Kidney (tissue), 14 donors: ENCODE measurements around the gene NRF1. TPM values are rescaled to one million over a fixed set of nuclear protein-coding genes. Genes with fewer than 3 reads are reported as not detected.

Experiments
- DNase-seq, 5 donors: peaks; one replicate each; pipeline ENCODE4 v3.0.0-alpha.2; 2013 to 2020
- FAIRE-seq: peaks from 2 replicates; lab custom pipeline; 2012; peaks lifted over from hg19 to GRCh38; lab: Jason Lieb, UNC
- H3K27ac ChIP-seq, 2 donors: one replicate each; pipeline ENCODE4 v1.7.0; 2013; ENCODE audit warnings: low read depth in 2 of 2, low read length in 2 of 2, inconsistent platforms in 1 of 2
- H3K27me3 ChIP-seq: one replicate; pipeline ENCODE4 v1.7.1; 2013; ENCODE audit warnings: low read length, inconsistent platforms; ENCODE audit not compliant: control insufficient read depth, insufficient read depth
- H3K36me3 ChIP-seq, 3 donors: one replicate each; pipeline versions ENCODE4 v1.7.0 to v1.7.1; 2013; ENCODE audit warnings: low read length in 3 of 3, control low read depth in 1 of 3, inconsistent platforms in 1 of 3; ENCODE audit not compliant: insufficient read depth in 3 of 3, control insufficient read depth in 2 of 3
- H3K4me1 ChIP-seq, 3 donors: one replicate each; pipeline versions ENCODE4 v1.7.0 to v1.7.1; 2013; ENCODE audit warnings: low read length in 3 of 3, inconsistent platforms in 1 of 3, low read depth in 1 of 3; ENCODE audit not compliant: control insufficient read depth in 2 of 3, insufficient read depth in 2 of 3
- H3K4me3 ChIP-seq, 3 donors: one replicate each; pipeline versions ENCODE4 v1.7.0 to v1.8.1; 2013; ENCODE audit warnings: low read length in 3 of 3, control low read depth in 1 of 3, inconsistent platforms in 1 of 3
- H3K9ac ChIP-seq, 3 donors: one replicate each; pipeline versions ENCODE4 v1.7.0 to v1.7.1; 2013; ENCODE audit warnings: low read length in 3 of 3, control low read depth in 1 of 3, inconsistent platforms in 1 of 3
- H3K9me3 ChIP-seq, 3 donors: one replicate each; pipeline versions ENCODE4 v1.7.0 to v1.7.1; 2013; ENCODE audit warnings: low read length in 3 of 3, control low read depth in 1 of 3, inconsistent platforms in 1 of 3; ENCODE audit not compliant: control insufficient read depth in 2 of 3, insufficient read depth in 1 of 3
- intact Hi-C: fragments of 100-400 bp; cut with DNase I; formaldehyde crosslinking; loops from one replicate; pipeline ENCODE4 v1.11.1; 2022
- polyA plus RNA-seq: library from polyadenylated mRNA; stranded (reverse); fragments of 350-450 nt; fragmentation: Illumina TruSeq; extraction: RNeasy Lipid Tissue Mini Kit (QIAGEN cat#74804); gene quantifications from one replicate; pipeline ENCODE4 v1.2.3, GENCODE V29; 2014; ENCODE audit warnings: low read depth, low replicate concordance; ENCODE audit not compliant: insufficient read depth
- total RNA-seq: library from RNA; stranded (reverse); fragmentation: NEBNext Ultra II Directional; extraction: Animal tissue kit (Norgen Biotek cat#: 25700); gene quantifications from one replicate; pipeline ENCODE4 v1.2.1, GENCODE V29; 2021
- TF ChIP-seq, protein P1 (sequence below): IDR thresholded peaks from 3 replicates; pipeline ENCODE4 v1.5.1; 2012; ENCODE audit warnings: mild to moderate bottlenecking, moderate library complexity, borderline replicate concordance; ENCODE audit not compliant: insufficient read depth; ENCODE audit errors: extremely low read depth
- donor health status: control.
- donor health status: control.
- donor health status: control.
- donor health status: control.
- donor health status: control.
- donor health status: DM: yes; HTN: yes; CAD: no.
- donor health status: Normal renal cell carcinoma (clear cell type).

Gene NRF1
- total and polyA plus RNA-seq, 2 donors from 2014 or later = 8.8 to 19.4 TPM

DNA sequence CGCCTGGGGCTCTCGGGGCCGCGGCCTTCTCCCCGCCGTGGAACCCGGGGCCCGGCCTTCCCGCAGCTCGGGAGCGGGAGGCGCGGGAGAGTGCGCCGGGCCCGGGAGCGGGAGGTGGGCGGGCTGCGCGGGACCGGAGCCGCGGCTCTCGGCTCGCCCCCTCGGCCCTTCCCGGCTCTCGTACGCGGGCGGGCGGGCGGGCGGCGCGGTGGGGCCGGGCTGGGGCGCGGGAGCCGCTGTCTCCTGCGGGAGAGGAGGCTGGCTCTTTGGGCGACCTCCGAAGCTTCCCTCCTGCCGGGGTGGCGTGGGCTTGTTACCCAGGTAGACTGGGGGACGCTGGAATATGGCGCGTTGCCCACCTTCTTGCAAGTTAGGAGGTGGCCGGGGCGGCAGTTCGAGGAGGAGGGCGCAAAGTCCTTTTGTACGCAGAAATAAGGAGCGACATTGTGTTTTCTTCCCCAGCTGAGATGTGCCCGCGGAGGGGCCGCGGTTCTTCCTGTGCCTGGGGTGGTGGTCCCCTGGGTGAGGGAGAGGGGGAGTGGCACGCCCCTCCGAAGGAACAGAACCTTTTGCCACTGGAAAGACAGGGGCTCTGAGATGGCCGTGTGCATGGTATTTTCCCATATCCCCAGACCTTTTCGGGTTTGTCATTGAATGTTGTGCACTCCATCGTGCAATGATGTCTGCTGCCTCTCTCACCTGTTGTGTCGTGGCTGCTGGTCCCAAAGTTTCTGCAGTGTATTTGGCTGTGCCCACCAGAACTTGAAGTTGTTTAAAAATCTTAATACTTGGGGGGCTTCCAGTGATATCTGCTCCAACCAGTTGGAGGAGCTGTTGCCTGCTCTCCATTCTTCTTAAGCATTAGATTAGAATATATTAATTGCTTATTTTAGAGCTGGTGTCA lies 844 bp downstream of the NRF1 start:
- peak overlapping the region; percentile 87 to 92 for H3K27ac ChIP-seq
- H3K9me3 ChIP-seq = no peaks in the 10 kb centered on the region
- intact Hi-C loops = no loop called here
- H3K9ac ChIP-seq = peak overlapping the region; percentile 86 to 99 (median 96)
- DNase-seq (peak; percentile 50 to 88 (median 75)), FAIRE-seq (no peak)
- peak overlapping the region; percentile 89 to 98 (median 92) for H3K4me3 ChIP-seq
- no peaks in the 10 kb centered on the region for H3K27me3 ChIP-seq
- H3K36me3 ChIP-seq = peaks cover 0 to 3% (median 0%) of the 10 kb centered on the region in 3 donors
- H3K4me1 ChIP-seq = peaks cover 0 to 8% (median 6%) of the 10 kb centered on the region in 3 donors
- TF ChIP-seq, protein P1, sequence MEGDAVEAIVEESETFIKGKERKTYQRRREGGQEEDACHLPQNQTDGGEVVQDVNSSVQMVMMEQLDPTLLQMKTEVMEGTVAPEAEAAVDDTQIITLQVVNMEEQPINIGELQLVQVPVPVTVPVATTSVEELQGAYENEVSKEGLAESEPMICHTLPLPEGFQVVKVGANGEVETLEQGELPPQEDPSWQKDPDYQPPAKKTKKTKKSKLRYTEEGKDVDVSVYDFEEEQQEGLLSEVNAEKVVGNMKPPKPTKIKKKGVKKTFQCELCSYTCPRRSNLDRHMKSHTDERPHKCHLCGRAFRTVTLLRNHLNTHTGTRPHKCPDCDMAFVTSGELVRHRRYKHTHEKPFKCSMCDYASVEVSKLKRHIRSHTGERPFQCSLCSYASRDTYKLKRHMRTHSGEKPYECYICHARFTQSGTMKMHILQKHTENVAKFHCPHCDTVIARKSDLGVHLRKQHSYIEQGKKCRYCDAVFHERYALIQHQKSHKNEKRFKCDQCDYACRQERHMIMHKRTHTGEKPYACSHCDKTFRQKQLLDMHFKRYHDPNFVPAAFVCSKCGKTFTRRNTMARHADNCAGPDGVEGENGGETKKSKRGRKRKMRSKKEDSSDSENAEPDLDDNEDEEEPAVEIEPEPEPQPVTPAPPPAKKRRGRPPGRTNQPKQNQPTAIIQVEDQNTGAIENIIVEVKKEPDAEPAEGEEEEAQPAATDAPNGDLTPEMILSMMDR = peak; percentile 45

DNA sequence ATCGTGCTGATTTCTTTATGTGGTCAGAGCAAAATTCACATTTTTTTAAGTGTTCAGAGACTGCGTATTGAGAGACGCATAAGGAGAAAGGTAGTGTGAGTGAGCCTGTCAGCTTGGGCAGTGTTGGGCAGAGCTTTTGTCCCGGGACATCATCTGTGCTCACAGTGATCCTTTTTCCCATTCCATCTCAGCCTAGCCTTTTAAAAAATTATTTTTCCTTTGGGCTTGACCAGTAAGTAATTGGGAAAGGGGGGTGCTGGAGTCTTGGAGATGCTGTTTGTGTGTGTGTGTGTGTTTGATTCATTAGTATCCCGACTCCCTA lies 1.5 kb downstream of the NRF1 start:
- TF ChIP-seq, protein P1 = no peak
- intact Hi-C loops = no loop called here
- H3K27me3 ChIP-seq = no peaks in the 10 kb centered on the region
- H3K36me3 ChIP-seq = peaks cover 0 to 3% (median 0%) of the 10 kb centered on the region in 3 donors
- DNase-seq (no peak), FAIRE-seq (no peak)
- H3K27ac ChIP-seq = no peak overlapping the region
- H3K9me3 ChIP-seq = no peaks in the 10 kb centered on the region
- peak overlapping the region; percentile 89 to 98 (median 92) for H3K4me3 ChIP-seq
- peaks cover 0 to 8% (median 8%) of the 10 kb centered on the region in 3 donors for H3K4me1 ChIP-seq
- H3K9ac ChIP-seq = peak overlapping the region; percentile 86 to 99 (median 96)

DNA sequence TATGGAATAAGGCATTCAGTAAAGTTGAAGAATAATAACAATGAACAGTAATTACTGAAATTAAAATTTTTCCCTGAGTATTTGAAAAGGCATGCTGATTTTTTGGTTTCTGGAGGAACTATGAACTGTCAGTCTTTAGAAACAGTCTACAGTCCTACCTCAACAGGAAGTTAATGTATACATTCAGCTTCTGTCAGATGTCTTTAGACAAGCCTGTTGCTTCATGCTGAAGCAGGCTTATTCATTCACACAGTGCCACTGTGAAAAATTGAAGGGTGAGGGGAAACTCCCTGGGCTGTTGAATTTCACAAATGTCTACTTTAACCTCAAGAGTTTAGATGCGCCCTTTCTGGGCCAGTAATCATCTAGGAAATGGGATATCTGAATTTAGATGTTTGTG lies 3.5 kb downstream of the NRF1 start:
- no peaks in the 10 kb centered on the region for H3K27me3 ChIP-seq
- DNase-seq = peak in 1 of 5 donors; percentile 10
- peaks cover 0 to 8% (median 5%) of the 10 kb centered on the region in 3 donors for H3K4me1 ChIP-seq
- no peak overlapping the region for H3K9ac ChIP-seq
- FAIRE-seq = no peak
- H3K36me3 ChIP-seq = no peaks in the 10 kb centered on the region
- TF ChIP-seq, protein P1 = no peak
- intact Hi-C loops = no loop called here
- H3K9me3 ChIP-seq = no peaks in the 10 kb centered on the region
- H3K27ac ChIP-seq = no peak overlapping the region
- H3K4me3 ChIP-seq = no peak overlapping the region
